ENCODE data around the gene C11orf21.

DNA sequence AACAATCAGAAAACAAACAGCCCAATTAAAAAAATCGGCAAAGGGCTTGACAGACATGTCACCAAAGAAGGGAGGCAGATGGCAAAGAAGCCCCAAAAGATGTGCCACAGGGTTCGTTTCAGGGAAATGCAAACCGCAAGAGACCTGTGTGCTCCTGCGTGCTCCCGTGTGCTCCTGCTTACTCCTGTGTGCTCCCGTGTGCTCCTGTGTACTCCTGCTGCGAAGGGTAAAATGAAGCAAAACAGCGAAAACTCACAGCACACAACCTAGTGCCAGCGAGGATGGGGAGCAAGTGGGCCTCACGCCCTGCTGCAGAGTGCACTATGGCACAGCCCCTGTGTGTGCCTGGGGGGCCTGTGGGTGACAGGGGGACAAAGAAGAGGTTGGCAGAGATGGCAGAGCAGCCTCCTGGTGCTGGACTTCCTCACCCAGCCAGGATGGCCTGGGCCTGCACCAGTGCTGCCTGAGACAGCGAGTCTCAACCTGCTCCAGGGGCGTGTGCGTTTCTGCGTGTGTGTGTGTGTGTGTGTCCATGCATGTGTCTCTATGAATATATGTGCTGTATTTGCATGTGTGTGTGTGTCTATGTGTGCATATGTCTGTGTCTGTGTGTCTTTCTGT, 45.3 kb downstream of the C11orf21 start:
- TF ChIP-seq, protein P1, sequence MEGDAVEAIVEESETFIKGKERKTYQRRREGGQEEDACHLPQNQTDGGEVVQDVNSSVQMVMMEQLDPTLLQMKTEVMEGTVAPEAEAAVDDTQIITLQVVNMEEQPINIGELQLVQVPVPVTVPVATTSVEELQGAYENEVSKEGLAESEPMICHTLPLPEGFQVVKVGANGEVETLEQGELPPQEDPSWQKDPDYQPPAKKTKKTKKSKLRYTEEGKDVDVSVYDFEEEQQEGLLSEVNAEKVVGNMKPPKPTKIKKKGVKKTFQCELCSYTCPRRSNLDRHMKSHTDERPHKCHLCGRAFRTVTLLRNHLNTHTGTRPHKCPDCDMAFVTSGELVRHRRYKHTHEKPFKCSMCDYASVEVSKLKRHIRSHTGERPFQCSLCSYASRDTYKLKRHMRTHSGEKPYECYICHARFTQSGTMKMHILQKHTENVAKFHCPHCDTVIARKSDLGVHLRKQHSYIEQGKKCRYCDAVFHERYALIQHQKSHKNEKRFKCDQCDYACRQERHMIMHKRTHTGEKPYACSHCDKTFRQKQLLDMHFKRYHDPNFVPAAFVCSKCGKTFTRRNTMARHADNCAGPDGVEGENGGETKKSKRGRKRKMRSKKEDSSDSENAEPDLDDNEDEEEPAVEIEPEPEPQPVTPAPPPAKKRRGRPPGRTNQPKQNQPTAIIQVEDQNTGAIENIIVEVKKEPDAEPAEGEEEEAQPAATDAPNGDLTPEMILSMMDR (IDR thresholded peaks at IDR 0.05; ENCODE audit: insufficient read depth, low read length), result no peak
- TF ChIP-seq POLR2AphosphoS5 (IDR thresholded peaks at IDR 0.05; ENCODE audit: low read depth), result no peak
